SH-SY5Y (cell line): ENCODE data around the gene CECR2.
A peak's percentile ranks its signal among the peaks of the same experiment; 100 is the strongest.

Experiments
- GATA2 ChIP-seq: IDR thresholded peaks from 2 replicates; pipeline ENCODE4 v1.6.1; 2011; ENCODE audit warnings: mild to moderate bottlenecking, low read depth, low read length
- GATA3 ChIP-seq: IDR thresholded peaks from 2 replicates; pipeline ENCODE4 v1.6.1; 2011; ENCODE audit warnings: low read depth, mild to moderate bottlenecking, low read length, moderate library complexity

CECR2 gene

DNA sequence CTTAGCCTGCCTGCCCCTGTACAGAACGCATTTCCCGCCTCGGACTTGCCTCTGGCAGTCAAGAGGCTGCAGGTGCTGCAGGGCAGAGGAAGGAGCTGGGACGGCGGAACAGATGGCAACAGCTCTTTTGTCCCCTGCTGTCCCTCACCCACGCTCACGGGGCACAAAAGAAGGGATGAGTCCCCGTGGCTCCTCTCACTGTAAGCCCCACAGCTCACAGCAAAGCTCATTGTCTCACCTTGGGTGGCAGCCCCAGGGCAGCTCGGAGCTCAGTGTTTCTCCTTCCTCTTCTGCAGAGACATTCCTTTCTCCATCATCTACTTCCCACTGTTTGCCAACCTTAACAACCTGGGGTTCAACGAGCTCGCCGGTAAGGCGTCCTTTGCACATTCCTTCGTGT is 218.4 kb downstream of the CECR2 start:
- TF ChIP-seq GATA3 (no peak), GATA2 (no peak)

DNA sequence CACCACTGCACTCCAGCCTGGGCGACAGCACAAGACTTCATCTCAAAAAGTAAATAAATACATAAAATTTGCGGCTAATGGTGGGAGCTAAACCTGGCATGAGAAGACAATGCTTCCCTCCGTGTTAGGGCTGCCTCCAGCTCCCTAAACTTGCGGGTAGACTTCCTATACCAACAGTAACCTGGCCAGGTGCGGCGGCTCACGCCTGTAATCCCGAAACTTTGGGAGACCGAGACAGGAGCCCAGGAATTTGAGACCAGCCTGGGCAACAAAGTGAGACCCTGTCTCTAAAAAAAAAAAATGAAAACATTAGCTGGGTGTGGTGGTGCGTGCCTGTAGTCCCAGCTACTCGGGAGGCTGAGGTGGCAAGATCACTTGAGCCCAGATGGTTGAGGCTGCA is 219.3 kb downstream of the CECR2 start:
- TF ChIP-seq GATA3 (no peak), GATA2 (no peak)

DNA sequence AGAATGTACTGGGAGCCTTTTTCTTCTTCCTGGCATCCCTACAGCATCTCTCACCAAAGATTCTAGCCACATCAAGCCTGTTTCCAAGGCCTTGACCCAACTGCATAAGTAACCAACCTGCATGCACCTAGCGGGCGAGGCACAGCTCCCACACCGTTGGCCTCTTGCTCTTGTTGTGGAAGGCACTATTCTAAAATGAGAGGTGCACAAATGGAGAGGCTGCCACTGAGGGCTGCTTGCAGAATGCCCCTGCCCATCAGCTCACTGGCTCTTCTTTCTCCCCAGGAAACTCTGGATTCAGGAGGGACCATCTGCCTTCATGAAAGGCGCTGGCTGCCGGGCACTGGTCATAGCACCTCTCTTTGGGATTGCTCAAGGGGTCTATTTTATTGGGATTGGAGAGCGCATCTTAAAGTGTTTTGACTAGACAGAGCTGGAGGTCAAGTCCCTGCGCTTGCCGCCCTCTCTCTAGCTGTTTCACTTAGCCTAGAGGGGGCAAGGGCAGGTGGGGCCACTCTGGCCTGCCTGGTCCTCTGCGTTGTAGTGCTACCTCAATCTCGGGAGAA is 220.6 kb downstream of the CECR2 start:
- no peak for TF ChIP-seq GATA2
- no peak for TF ChIP-seq GATA3

DNA sequence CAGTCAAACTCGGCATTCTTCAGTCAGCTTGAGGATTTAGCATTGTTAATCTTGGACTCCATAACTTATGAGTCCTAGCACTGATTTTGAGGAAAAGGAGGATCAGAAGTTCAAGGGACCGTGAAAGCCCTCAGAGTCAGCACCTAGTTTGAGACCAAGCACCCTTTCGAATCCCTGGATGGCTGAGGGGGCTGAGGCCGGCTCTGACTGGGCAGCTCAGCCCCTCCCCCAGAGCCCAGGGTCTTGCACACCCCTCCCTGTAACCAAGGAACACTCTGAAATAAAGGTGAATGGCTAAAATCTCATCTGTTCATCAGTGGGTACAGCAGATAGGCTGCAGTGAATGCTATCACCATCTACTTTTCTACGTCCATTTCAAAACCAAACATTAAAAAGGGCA is 221.3 kb downstream of the CECR2 start:
- TF ChIP-seq GATA2 (no peak), GATA3 (no peak)

DNA sequence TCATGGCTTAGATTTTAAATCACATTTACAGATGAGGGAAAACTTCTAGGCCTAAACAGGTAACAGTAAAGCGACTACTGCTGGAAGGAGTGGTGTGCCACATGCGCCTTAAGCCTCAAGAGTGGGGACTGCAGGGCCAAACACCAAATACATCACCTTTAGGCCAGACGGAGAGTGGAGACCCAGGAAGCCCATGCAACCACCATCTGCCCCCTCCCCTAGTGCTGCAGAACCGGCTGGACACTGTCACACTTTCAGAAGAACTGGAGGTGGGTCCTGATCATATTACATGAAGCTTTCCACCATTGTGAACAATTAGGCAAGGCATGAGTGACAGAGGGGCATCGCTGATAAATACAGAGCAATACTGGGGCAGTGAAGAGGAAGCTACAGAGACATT is 222.9 kb downstream of the CECR2 start:
- no peak for TF ChIP-seq GATA2
- no peak for TF ChIP-seq GATA3

DNA sequence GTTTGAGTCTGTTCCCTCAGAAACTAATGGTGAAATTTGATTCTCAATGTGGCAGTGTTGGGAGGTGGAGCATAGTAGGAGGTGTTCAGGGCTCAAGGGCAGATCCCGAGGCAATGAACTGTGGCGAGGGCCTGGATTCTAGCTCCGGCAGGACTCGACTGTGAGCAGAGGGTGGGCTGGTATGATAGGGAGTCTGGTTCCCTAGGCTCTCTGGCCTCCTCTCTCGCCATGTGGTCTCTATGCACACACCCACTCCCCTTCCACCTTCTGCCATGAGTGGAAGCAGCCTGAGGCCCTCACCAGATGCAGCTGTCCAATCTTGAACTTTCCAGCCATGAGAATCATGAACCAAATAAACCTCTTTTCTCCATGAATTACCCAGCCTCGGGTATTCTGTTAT is 227.0 kb downstream of the CECR2 start:
- TF ChIP-seq GATA2: no peak
- TF ChIP-seq GATA3: no peak

DNA sequence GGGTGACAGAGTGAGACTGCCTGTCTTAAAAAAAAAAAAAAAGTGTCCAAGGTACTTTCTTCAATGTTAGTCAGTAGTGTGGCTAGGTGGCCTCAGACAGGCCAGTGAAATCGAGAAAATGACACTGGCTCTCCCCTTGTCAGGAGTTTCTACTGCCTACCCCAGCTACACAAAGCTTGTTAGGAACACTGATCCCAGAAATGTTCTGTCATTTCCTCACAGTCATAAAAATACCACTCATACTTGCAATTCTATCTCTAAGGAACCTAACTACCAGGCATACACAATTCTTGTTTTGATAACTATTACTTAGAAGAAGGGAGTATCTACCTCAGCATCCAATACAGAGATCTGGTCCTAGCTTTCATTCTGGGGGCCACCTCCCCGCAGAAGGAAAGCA is 228.0 kb downstream of the CECR2 start:
- TF ChIP-seq GATA2 (no peak), GATA3 (no peak)

DNA sequence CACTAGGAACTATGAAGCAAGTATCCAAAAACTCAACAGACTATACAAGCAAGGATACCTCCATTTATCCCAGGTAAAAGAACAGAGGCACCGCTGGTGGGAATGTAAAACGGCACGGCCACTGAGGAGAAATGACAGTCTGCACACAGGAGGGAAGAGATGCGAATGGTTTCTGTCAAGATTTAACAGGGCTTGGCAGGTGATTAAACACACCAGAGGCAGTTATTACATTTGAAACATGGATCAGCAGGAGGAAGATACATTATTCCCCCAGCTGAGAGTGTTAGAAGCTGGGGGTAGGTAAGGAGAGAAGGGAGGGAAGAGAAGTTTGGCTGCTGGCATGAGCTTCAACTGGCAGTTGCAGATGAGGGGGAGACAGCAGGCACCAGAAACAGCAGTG is 229.1 kb downstream of the CECR2 start:
- TF ChIP-seq GATA3 (no peak), GATA2 (no peak)

DNA sequence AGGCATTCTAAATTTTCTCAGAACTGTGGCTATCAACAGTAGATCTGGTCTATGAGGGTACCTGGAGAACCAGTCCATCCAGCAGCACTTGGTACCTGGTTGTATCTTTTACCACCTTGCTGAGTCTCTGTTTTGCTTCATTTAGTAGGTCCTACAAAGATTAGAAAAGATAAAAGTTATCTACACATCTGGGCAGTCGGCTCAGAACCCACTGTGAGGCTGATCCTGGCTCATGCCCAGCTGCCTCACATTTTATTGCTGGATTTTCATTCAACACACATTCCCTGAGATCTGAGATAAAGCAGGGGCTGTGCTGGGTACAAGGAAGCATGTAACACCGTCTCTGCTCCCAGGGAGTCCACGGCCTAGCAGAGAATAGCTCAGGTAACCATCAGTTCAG is 231.8 kb downstream of the CECR2 start:
- TF ChIP-seq GATA3 (no peak; the same call in 1 of the 2 replicates), GATA2 (peak; percentile 90)

DNA sequence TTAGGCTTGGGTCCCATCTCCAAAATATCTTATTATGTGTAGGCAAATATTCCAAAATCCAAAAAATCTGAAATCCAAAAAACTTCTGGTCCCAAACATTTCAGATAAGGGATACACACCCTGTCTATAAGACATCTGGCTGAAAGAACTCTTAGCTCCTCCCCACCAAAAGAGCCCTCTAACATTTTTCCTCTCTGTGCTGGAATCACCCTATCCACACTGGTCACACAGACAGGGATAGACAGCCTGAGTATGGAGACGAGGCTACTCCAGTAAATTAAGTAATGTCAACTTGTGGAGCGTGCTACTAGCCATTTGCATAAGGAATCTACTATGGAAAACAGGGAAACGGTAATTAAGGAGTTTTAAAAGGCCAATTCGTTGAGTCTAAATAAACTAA is 234.4 kb downstream of the CECR2 start:
- TF ChIP-seq GATA3 (no peak), GATA2 (no peak)

DNA sequence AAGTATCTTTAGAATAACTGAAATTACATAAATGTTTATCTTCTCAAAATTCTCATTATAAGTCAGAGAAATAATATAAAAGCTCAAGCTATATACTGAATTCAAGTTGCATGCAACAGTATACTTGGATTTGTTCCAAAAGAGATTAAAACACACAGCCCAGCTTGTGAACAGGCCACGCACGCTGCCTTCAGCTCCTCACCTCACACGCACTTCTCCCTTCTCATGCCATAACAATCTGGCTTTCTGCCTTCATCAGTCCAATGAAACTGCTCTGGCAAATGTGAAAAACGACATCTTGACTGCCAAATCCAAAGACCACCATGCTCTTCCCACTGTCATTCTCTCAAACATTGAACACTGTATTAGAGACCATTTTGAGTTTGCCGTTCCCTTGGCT is 237.2 kb downstream of the CECR2 start:
- TF ChIP-seq GATA3 (no peak), GATA2 (no peak)
